H1 (cell line): ENCODE measurements around the gene P4HB. TPM values are rescaled to one million over a fixed set of nuclear protein-coding genes. Genes with fewer than 3 reads are reported as not detected.

ENCODE experiments used
- CTCF ChIA-PET: fragments of 300-600 bp; sonication (Branson Sonifier 250); formaldehyde crosslinking; loops from one replicate; lab custom pipeline; 2021; ENCODE audit not compliant: partially characterized antibody; lab: Charles Lee
- POLR2A ChIA-PET: fragments of 300-600 bp; sonication (Branson Sonifier 250); formaldehyde crosslinking; loops from one replicate; lab custom pipeline; 2021; ENCODE audit warnings: inconsistent platforms; ENCODE audit not compliant: partially characterized antibody; lab: Charles Lee
- DNase-seq, 2 experiments: peaks; one replicate each; pipeline versions ENCODE4 v3.0.0 to v3.0.0-alpha.2; 2010 to 2022; ENCODE audit warnings: low spot score in 2 of 2, low read depth in 1 of 2, mixed read lengths in 1 of 2
- FAIRE-seq: peaks from 2 replicates; lab custom pipeline; 2011; peaks lifted over from hg19 to GRCh38; lab: Jason Lieb, UNC
- H2AFZ ChIP-seq: 2 replicates; pipeline ENCODE4 v1.8.1; 2012; ENCODE audit warnings: low read length, inconsistent platforms
- H2AK5ac ChIP-seq: 2 replicates; pipeline ENCODE4 v1.6.1; 2013; ENCODE audit warnings: low read depth, low read length
- H2BK120ac ChIP-seq: replicated peaks from 2 replicates; pipeline ENCODE3; 2013; ENCODE audit warnings: low read depth, low read length, inconsistent platforms
- H2BK12ac ChIP-seq: 2 replicates; pipeline ENCODE4 v1.6.1; 2013; ENCODE audit warnings: low read depth, low read length
- H2BK15ac ChIP-seq: 2 replicates; pipeline ENCODE4 v1.6.1; 2013; ENCODE audit warnings: low read length
- H2BK20ac ChIP-seq: 2 replicates; pipeline ENCODE4 v1.6.1; 2013; ENCODE audit warnings: low read length
- H2BK5ac ChIP-seq: 2 replicates; pipeline ENCODE4 v1.6.1; 2013; ENCODE audit warnings: low read depth, low read length
- H3K14ac ChIP-seq: 2 replicates; pipeline ENCODE4 v1.6.1; 2013; ENCODE audit warnings: inconsistent platforms; ENCODE audit not compliant: insufficient read length
- H3K18ac ChIP-seq: 2 replicates; pipeline ENCODE4 v1.6.1; 2013; ENCODE audit warnings: low read length; ENCODE audit errors: extremely low read depth
- H3K23ac ChIP-seq: 2 replicates; pipeline ENCODE4 v1.6.1; 2013; ENCODE audit warnings: inconsistent platforms; ENCODE audit not compliant: insufficient read length
- H3K23me2 ChIP-seq: 2 replicates; pipeline ENCODE4 v1.6.1; 2013; ENCODE audit warnings: low read depth, low read length
- H3K27ac ChIP-seq: 2 replicates; pipeline ENCODE4 v1.6.1; 2011; ENCODE audit warnings: low read depth, low read length, inconsistent platforms
- H3K27me3 ChIP-seq, 4 experiments: replicated peaks in 1 of 4; 1 replicate in 1 of 4; 2 replicates in 3 of 4; pipeline versions ENCODE4 v1.6.1 to v1.8.1; 2011 to 2013; ENCODE audit warnings: low read length in 3 of 4, mild to moderate bottlenecking in 3 of 4, inconsistent platforms in 2 of 4, mixed read lengths in 2 of 4, moderate library complexity in 1 of 4; ENCODE audit not compliant: control insufficient read depth in 3 of 4, insufficient read depth in 3 of 4; ENCODE audit errors: extremely low read depth in 1 of 4
- H3K36me3 ChIP-seq, 4 experiments: 2 replicates each; pipeline versions ENCODE4 v1.6.1 to v1.8.1; 2011 to 2013; ENCODE audit warnings: mild to moderate bottlenecking in 4 of 4, low read length in 3 of 4, moderate library complexity in 2 of 4, control low read depth in 1 of 4, inconsistent platforms in 1 of 4; ENCODE audit not compliant: insufficient read depth in 4 of 4, control insufficient read depth in 2 of 4
- H3K4ac ChIP-seq: replicated peaks from 2 replicates; pipeline ENCODE3; 2013; ENCODE audit warnings: low read length, low read depth, mixed read lengths, inconsistent platforms; ENCODE audit not compliant: insufficient read length
- H3K4me1 ChIP-seq, 4 experiments: replicated peaks in 1 of 4; 1 replicate in 1 of 4; 2 replicates in 3 of 4; pipeline versions ENCODE4 v1.6.1 to v1.8.1; 2011 to 2013; ENCODE audit warnings: low read length in 3 of 4, inconsistent platforms in 2 of 4, mixed read lengths in 1 of 4; ENCODE audit not compliant: insufficient read depth in 4 of 4, control insufficient read depth in 3 of 4
- H3K4me2 ChIP-seq, 2 experiments: 2 replicates each; pipeline versions ENCODE4 v1.6.1 to v1.8.1; 2011 to 2013; ENCODE audit warnings: low read depth in 2 of 2, low read length in 2 of 2, control low read depth in 1 of 2, inconsistent platforms in 1 of 2, mild to moderate bottlenecking in 1 of 2; ENCODE audit not compliant: insufficient read depth in 1 of 2
- H3K4me3 ChIP-seq, 4 experiments: fragments of 200-600, 300-600 bp in 1 of 4; sonication (generic), shearing (Covaris generic), sonication (Bioruptor Twin) in 1 of 4; 2 replicates each; pipeline versions ENCODE4 v1.5.1 to v1.8.1; 2011 to 2016; ENCODE audit warnings: low read length in 4 of 4, low read depth in 3 of 4, control low read depth in 2 of 4, inconsistent platforms in 2 of 4, mild to moderate bottlenecking in 2 of 4, mixed read lengths in 1 of 4, moderate library complexity in 1 of 4; ENCODE audit not compliant: insufficient read depth in 2 of 4; ENCODE audit errors: extremely low read depth in 1 of 4
- H3K56ac ChIP-seq: replicated peaks from 2 replicates; pipeline ENCODE3; 2013; ENCODE audit warnings: low read depth, mild to moderate bottlenecking, mixed read lengths, low read length, inconsistent platforms; ENCODE audit not compliant: insufficient read length
- H3K79me1 ChIP-seq: 2 replicates; pipeline ENCODE4 v1.6.1; 2013; ENCODE audit warnings: low read depth, low read length, control low read depth
- H3K79me2 ChIP-seq, 2 experiments: 2 replicates each; pipeline versions ENCODE4 v1.6.1 to v1.8.1; 2012 to 2013; ENCODE audit warnings: low read length in 2 of 2, mild to moderate bottlenecking in 2 of 2, inconsistent platforms in 1 of 2; ENCODE audit not compliant: insufficient read depth in 2 of 2, control insufficient read depth in 1 of 2
- H3K9ac ChIP-seq, 4 experiments: replicated peaks in 1 of 4; 1 replicate in 1 of 4; 2 replicates in 3 of 4; pipeline versions ENCODE4 v1.6.1 to v1.8.1; 2011 to 2013; ENCODE audit warnings: low read depth in 3 of 4, low read length in 3 of 4, control low read depth in 2 of 4, mild to moderate bottlenecking in 2 of 4, moderate library complexity in 2 of 4, inconsistent platforms in 1 of 4; ENCODE audit errors: extremely low read depth in 1 of 4
- H3K9me3 ChIP-seq, 2 experiments: 2 replicates each; pipeline versions ENCODE4 v1.6.1 to v1.8.1; 2012 to 2013; ENCODE audit warnings: mild to moderate bottlenecking in 2 of 2, moderate library complexity in 2 of 2, control low read depth in 1 of 2, inconsistent platforms in 1 of 2, low read depth in 1 of 2, low read length in 1 of 2, mixed read lengths in 1 of 2; ENCODE audit not compliant: insufficient read depth in 2 of 2
- H4K20me1 ChIP-seq, 2 experiments: replicated peaks in 1 of 2; 2 replicates each; pipeline versions ENCODE3 to v1.8.1; 2011 to 2013; ENCODE audit warnings: inconsistent platforms in 2 of 2, low read length in 2 of 2, mild to moderate bottlenecking in 1 of 2; ENCODE audit not compliant: insufficient read depth in 2 of 2, control insufficient read depth in 1 of 2
- H4K5ac ChIP-seq: 2 replicates; pipeline ENCODE4 v1.6.1; 2013; ENCODE audit warnings: low read length, low read depth, mixed read lengths, inconsistent platforms; ENCODE audit not compliant: insufficient read length
- H4K8ac ChIP-seq: 2 replicates; pipeline ENCODE4 v1.8.0; 2013; ENCODE audit warnings: mild to moderate bottlenecking, moderate library complexity, low read length, inconsistent platforms; ENCODE audit not compliant: insufficient read depth; ENCODE audit errors: extremely low read depth
- H4K91ac ChIP-seq: replicated peaks from 2 replicates; pipeline ENCODE3; 2013; ENCODE audit warnings: low read length, mixed read lengths, inconsistent platforms; ENCODE audit not compliant: insufficient read length
- BCL11A ChIP-seq, 2 experiments: IDR thresholded peaks; one replicate each; pipeline ENCODE4 v1.6.1; 2011; ENCODE audit warnings: low read depth in 2 of 2, low read length in 2 of 2, mild to moderate bottlenecking in 2 of 2
- CTCF ChIP-seq, 3 experiments: IDR thresholded peaks; 1 replicate in 2 of 3; 2 replicates in 1 of 3; pipeline versions ENCODE4 v1.5.1 to v1.6.1; 2011; ENCODE audit warnings: low read length in 3 of 3, mild to moderate bottlenecking in 3 of 3, inconsistent platforms in 2 of 3, low read depth in 1 of 3, moderate library complexity in 1 of 3; ENCODE audit not compliant: insufficient read depth in 1 of 3; ENCODE audit errors: control extremely low read depth in 1 of 3
- EGR1 ChIP-seq: IDR thresholded peaks from 2 replicates; pipeline ENCODE4 v1.6.1; 2011; ENCODE audit warnings: low read depth, low read length, borderline replicate concordance
- SIRT6 ChIP-seq: IDR thresholded peaks from one replicate; pipeline ENCODE4 v1.7.1; 2012; ENCODE audit warnings: low read length, inconsistent platforms
- WGBS, 2 experiments: shearing (Covaris generic) in 1 of 2; methylation state at CpG; one replicate each; pipeline versions ENCODE4 v1.1.6 to v1.1.7; 2013 to 2015; ENCODE audit warnings: low lambda C conversion rate in 2 of 2, mixed read lengths in 2 of 2, inconsistent platforms in 1 of 2, low coverage in 1 of 2, missing lambda C conversion rate in 1 of 2; ENCODE audit not compliant: insufficient replicate concordance in 2 of 2, insufficient coverage in 1 of 2, insufficient read length in 1 of 2; ENCODE audit errors: extremely low coverage in 1 of 2, missing lambda C conversion rate in 1 of 2; 5-methylcytosine and 5-hydroxymethylcytosine counted together
- polyA plus RNA-seq, 7 experiments: library from polyadenylated mRNA; depleted of rRNA in 3 of 7; stranded (reverse) in 5 of 7; unstranded in 2 of 7; fragments of >200 nt in 5 of 7; fragments of 200-250 nt in 2 of 7; gene quantifications; 1 replicate in 5 of 7; 2 replicates in 1 of 7; 4 replicates in 1 of 7; pipeline versions ENCODE4 v1.2.1 to v1.2.3, GENCODE V29; 2011 to 2013; ENCODE audit warnings: missing spikeins in 2 of 7, mixed read lengths in 2 of 7
- total RNA-seq: library from RNA; stranded (reverse); fragmentation: NEBNext Ultra II Directional; extraction: Animal tissue kit (Norgen Biotek cat#: 25700); gene quantifications from 2 replicates; pipeline ENCODE4 v1.2.1, GENCODE V29; 2021

P4HB gene
- total and polyA plus RNA-seq, 2 of the 8 experiments (the other 6 are each of a cell fraction or from before 2014, with no cell fraction given) = 41.4 to 379 TPM

- H2AK5ac ChIP-seq = no peak overlapping the region
- H3K27me3 ChIP-seq = peaks cover 38 to 54% (median 50%) of the 10 kb centered on the region in 4 experiments
- H3K4ac ChIP-seq = no peak overlapping the region
- H3K27ac ChIP-seq = no peak overlapping the region
- H2BK15ac ChIP-seq = no peak overlapping the region
- no peak overlapping the region for H3K4me2 ChIP-seq
- H4K5ac ChIP-seq = no peak overlapping the region
- H3K9ac ChIP-seq = no peak overlapping the region
- H3K14ac ChIP-seq = no peak overlapping the region
- CTCF ChIA-PET = interaction anchor here (0.6 to 1.0 kb wide), 3 partner anchors 24 to 64 kb away, joined by 3 to 4 read pairs (median 3); no protein-coding TSS in a partner anchor
- H3K4me3 ChIP-seq = no peak overlapping the region
- no peak overlapping the region for H4K8ac ChIP-seq
- DNase-seq = no peak
- no peaks in the 10 kb centered on the region for H3K79me2 ChIP-seq
- TF ChIP-seq CTCF (IDR thresholded peaks at IDR 0.05; ENCODE audit: control extremely low read depth in 1 of 3, insufficient read depth in 1 of 3, low read depth in 1 of 3, low read length in 3 of 3) (no peak), EGR1 (no peak), SIRT6 (no peak), BCL11A (IDR thresholded peaks at IDR 0.05; ENCODE audit: low read depth in 2 of 2, low read length in 2 of 2) (no peak)
- TF ChIP-seq, all 59 proteins: peak for 0
- H3K36me3 ChIP-seq = peaks cover 0 to 10% (median 0%) of the 10 kb centered on the region in 4 experiments; a peak in 1 of 8 replicates
- FAIRE-seq = no peak
- peaks cover 0 to 3% of the 10 kb centered on the region in 2 experiments; a peak in 1 of 4 replicates for H3K9me3 ChIP-seq
- no peak overlapping the region for H3K18ac ChIP-seq
- H3K23ac ChIP-seq = no peak overlapping the region
- no peak overlapping the region for H2BK5ac ChIP-seq
- H2AFZ ChIP-seq = no peak overlapping the region
- no peak overlapping the region for H4K91ac ChIP-seq
- H2BK12ac ChIP-seq = no peak overlapping the region
- no peak overlapping the region for H2BK20ac ChIP-seq
- H3K4me1 ChIP-seq = peaks cover 0 to 3% (median 0%) of the 10 kb centered on the region in 4 experiments; a peak in 3 of 7 replicates
- POLR2A ChIA-PET = interaction anchor here (0.6 to 1.5 kb wide), 5 partner anchors 14 to 155 kb away, joined by 3 to 7 read pairs (median 5); no protein-coding TSS in a partner anchor
- no peak overlapping the region for H3K56ac ChIP-seq
- 83% methylated on average over 9 of the region's 9 CpGs; no CpG with 5 or more reads in 1 of the 2 experiments for WGBS, 2 experiments
- H2BK120ac ChIP-seq = no peak overlapping the region
- peaks cover 5% of the 10 kb centered on the region; the same call in 1 of the 2 replicates for H3K23me2 ChIP-seq
- H4K20me1 ChIP-seq = peaks cover 0 to 1% of the 10 kb centered on the region in 2 experiments
- no peaks in the 10 kb centered on the region for H3K79me1 ChIP-seq
Measured at GRCh38 chr17:81801327-81801726, 59.0 kb downstream of the P4HB start.
